OCI-LY7 (cell line): Measurements from ENCODE around the gene NSUN4. TPM values are rescaled to one million over a fixed set of nuclear protein-coding genes. Genes with fewer than 3 reads are reported as not detected.
"Not testable (repeated sequence)": the region's sequence is repeated elsewhere in the genome, so short reads cannot be mapped to it uniquely, and the experiment has no call there.

ENCODE experiments used
- BruUV-seq: library from RNA; stranded (reverse); fragments of 400-500 nt; replicated peaks from 2 replicates; lab custom pipeline; 2021; lab: Mats Ljungman, UMichigan
- CTCF ChIA-PET: fragments of 300-600 bp; sonication (Branson Sonifier 250); formaldehyde crosslinking; loops from one replicate; lab custom pipeline; 2022; ENCODE audit warnings: antibody characterized with exemption; ENCODE audit not compliant: unreplicated experiment; lab: Charles Lee
- POLR2A ChIA-PET: fragments of 300-600 bp; sonication (Branson Sonifier 250); formaldehyde crosslinking; loops from one replicate; lab custom pipeline; 2022; ENCODE audit warnings: antibody characterized with exemption; lab: Charles Lee
- DNase-seq: peaks from one replicate; pipeline ENCODE4 v3.0.0-alpha.2; 2015; ENCODE audit warnings: low spot score
- H2AFZ ChIP-seq: fragments of 200-600 bp; sonication (generic), shearing (Covaris generic); 2 replicates; pipeline ENCODE4 v1.6.1; 2014; ENCODE audit warnings: mild to moderate bottlenecking, antibody characterized with exemption, low read length, moderate library complexity
- H3K27ac ChIP-seq: fragments of 200-600 bp; sonication (generic); 2 replicates; pipeline ENCODE4 v1.5.1; 2014; ENCODE audit warnings: mixed run types, low read depth, mild to moderate bottlenecking, moderate library complexity, low read length, inconsistent platforms; ENCODE audit not compliant: poor library complexity, severe bottlenecking
- H3K36me3 ChIP-seq: fragments of 200-600 bp; sonication (generic); 2 replicates; pipeline ENCODE4 v1.6.1; 2014; ENCODE audit warnings: mild to moderate bottlenecking, antibody characterized with exemption, low read length, moderate library complexity, mixed read lengths; ENCODE audit not compliant: insufficient read depth
- H3K4me1 ChIP-seq: fragments of 200-600 bp; sonication (generic); 2 replicates; pipeline ENCODE4 v1.5.1; 2014; ENCODE audit warnings: mild to moderate bottlenecking, low read length; ENCODE audit not compliant: insufficient read depth, poor library complexity, severe bottlenecking
- H3K4me2 ChIP-seq: fragments of 200-600 bp; sonication (generic); 2 replicates; pipeline ENCODE4 v1.6.1; 2014; ENCODE audit warnings: mild to moderate bottlenecking, low read length
- H3K4me3 ChIP-seq: fragments of 200-600 bp; sonication (generic); 2 replicates; pipeline ENCODE4 v1.5.1; 2014; ENCODE audit warnings: mild to moderate bottlenecking, low read depth, low read length; ENCODE audit not compliant: poor library complexity, severe bottlenecking
- H3K79me2 ChIP-seq: fragments of 200-600 bp; sonication (generic); 2 replicates; pipeline ENCODE4 v1.6.1; 2016; ENCODE audit warnings: low read depth, mild to moderate bottlenecking, low read length, moderate library complexity, mixed read lengths; ENCODE audit not compliant: insufficient read depth
- H3K9me2 ChIP-seq: fragments of 200-600 bp; sonication (generic); 2 replicates; pipeline ENCODE4 v1.6.1; 2016; ENCODE audit warnings: mild to moderate bottlenecking, low read length, mixed read lengths; ENCODE audit not compliant: insufficient read depth
- H3K9me3 ChIP-seq: fragments of 200-600 bp; sonication (generic); 2 replicates; pipeline ENCODE4 v1.6.1; 2014; ENCODE audit warnings: mild to moderate bottlenecking, mixed run types, low read length, mixed read lengths
- H4K20me1 ChIP-seq: fragments of 200-600 bp; sonication (generic); 2 replicates; pipeline ENCODE4 v1.6.1; 2014; ENCODE audit warnings: mild to moderate bottlenecking, antibody characterized with exemption, low read length, moderate library complexity, mixed read lengths; ENCODE audit not compliant: insufficient read depth
- intact Hi-C: fragments of 100-400 bp; cut with micrococcal nuclease; formaldehyde crosslinking; loops from one replicate; pipeline ENCODE4 v1.10.0; 2022; ENCODE audit not compliant: unreplicated experiment
- total RNA-seq, 2 experiments: library from RNA; depleted of rRNA in 1 of 2; stranded (reverse); fragments of >200 nt in 1 of 2; shearing (Covaris generic) in 1 of 2; gene quantifications; 2 replicates each; pipeline ENCODE4 v1.2.3, GENCODE V29; 2014 to 2022

NSUN4 gene
- total RNA-seq, 2 experiments from 2014 or later = 26.6 to 33.5 TPM

GRCh38 chr1:46322191-46322590 is 18.4 kb upstream of the NSUN4 start:
- CTCF ChIA-PET, H3K9me3 ChIP-seq, H4K20me1 ChIP-seq, H3K4me3 ChIP-seq, DNase-seq, H3K79me2 ChIP-seq, H3K9me2 ChIP-seq, H2AFZ ChIP-seq, H3K27ac ChIP-seq, intact Hi-C loops, H3K4me2 ChIP-seq, BruUV-seq: not testable (repeated sequence)
- POLR2A ChIA-PET = interaction anchor here (0.6 kb wide), 1 partner anchor 280 kb away, joined by 3 read pairs; no protein-coding TSS in a partner anchor
- H3K4me1 ChIP-seq = peaks cover 31% of the 10 kb centered on the region
- peaks cover 16% of the 10 kb centered on the region for H3K36me3 ChIP-seq

GRCh38 chr1:46325285-46326076 is 15.1 kb upstream of the NSUN4 start:
- H3K9me2 ChIP-seq, CTCF ChIA-PET, H4K20me1 ChIP-seq, H3K79me2 ChIP-seq, intact Hi-C loops, BruUV-seq, H3K9me3 ChIP-seq, H3K36me3 ChIP-seq: not testable (repeated sequence)
- Histone ChIP-seq H2AFZ (peak overlapping the region; percentile 94), H3K4me2 (peak overlapping the region; percentile 56), H3K4me3 (peak overlapping the region; percentile 36), H3K27ac (peak overlapping the region; percentile 89), H3K4me1 (peaks cover 34% of the 10 kb centered on the region)
- DNase-seq = peak; percentile 42
- POLR2A ChIA-PET = interaction anchor here (0.6 to 2.0 kb wide), 6 partner anchors 8 to 74 kb away, joined by 3 to 13 read pairs (median 4); partner anchors contain the start of gene NSUN4

GRCh38 chr1:46328182-46328581 is 12.4 kb upstream of the NSUN4 start:
- peaks cover 53% of the 10 kb centered on the region for H3K4me1 ChIP-seq
- ChIA-PET POLR2A (interaction anchor here (0.7 to 2.7 kb wide), 4 partner anchors 12 to 276 kb away, joined by 3 to 34 read pairs (median 8); partner anchors contain the start of genes LRRC41, MKNK1 and UQCRH), CTCF (interaction anchor here (1.0 kb wide), 1 partner anchor 13 kb away, joined by 3 read pairs; no protein-coding TSS in a partner anchor)
- H3K36me3 ChIP-seq, H3K9me2 ChIP-seq, H3K27ac ChIP-seq, H3K79me2 ChIP-seq, intact Hi-C loops, BruUV-seq, H2AFZ ChIP-seq, H4K20me1 ChIP-seq, DNase-seq, H3K4me3 ChIP-seq, H3K9me3 ChIP-seq, H3K4me2 ChIP-seq: not testable (repeated sequence)

- not testable (repeated sequence) for H3K27ac ChIP-seq, H3K9me2 ChIP-seq, H3K4me3 ChIP-seq, BruUV-seq, H4K20me1 ChIP-seq, H3K9me3 ChIP-seq, DNase-seq, H2AFZ ChIP-seq, H3K79me2 ChIP-seq, H3K36me3 ChIP-seq
- Histone ChIP-seq H3K4me1 (peaks cover 65% of the 10 kb centered on the region), H3K4me2 (0 out of 2 replicates have a peak overlapping the region, but pooled peaks have one; percentile 0)
- ChIA-PET CTCF (interaction anchor here (1.5 kb wide), 1 partner anchor 27 kb away, joined by 5 read pairs; the partner anchor contains the start of genes LRRC41 and UQCRH), POLR2A (interaction anchor here (1.7 kb wide), 1 partner anchor 10 kb away, joined by 8 read pairs; no protein-coding TSS in a partner anchor)
- intact Hi-C loops = loop anchor here (5.0 kb wide), 1 partner anchor 83 kb away; the partner anchor contains the start of gene RAD54L
Observed at GRCh38 chr1:46329807-46330206, 10.8 kb upstream of the NSUN4 start.

GRCh38 chr1:46330381-46330780 is 10.2 kb upstream of the NSUN4 start:
- H3K4me3 ChIP-seq, H3K27ac ChIP-seq, CTCF ChIA-PET: not testable (repeated sequence)

More at GRCh38 chr1:46330381-46330780, 10.2 kb upstream of the NSUN4 start:
- intact Hi-C loops = loop anchor here (5.0 kb wide), 1 partner anchor 83 kb away; the partner anchor contains the start of gene RAD54L
- DNase-seq, H3K9me3 ChIP-seq, H3K36me3 ChIP-seq, H4K20me1 ChIP-seq, H3K79me2 ChIP-seq, H2AFZ ChIP-seq, BruUV-seq, H3K9me2 ChIP-seq: not testable (repeated sequence)
- H3K4me1 ChIP-seq = peaks cover 60% of the 10 kb centered on the region
- peak overlapping the region; percentile 0; the same call in 1 of the 2 replicates for H3K4me2 ChIP-seq
- POLR2A ChIA-PET = interaction anchor here (1.6 kb wide), 1 partner anchor 10 kb away, joined by 3 read pairs; the partner anchor contains the start of gene NSUN4
